GM21423 (cell line): ENCODE measurements around the gene DCUN1D2.

Experiments used
- ATAC-seq: cut with Tn5 transposase; IDR thresholded peaks from one replicate; pipeline ENCODE4 v1.9.1; 2021; ENCODE audit warnings: mild to moderate bottlenecking, moderate library complexity; ENCODE audit not compliant: unreplicated experiment

The DCUN1D2 gene

GRCh38 chr13:113520571-113520970, 30.1 kb upstream of the DCUN1D2 start:
- no peak for ATAC-seq

GRCh38 chr13:113519556-113519955, 29.0 kb upstream of the DCUN1D2 start:
- ATAC-seq, result no peak

GRCh38 chr13:113518076-113518803, 27.7 kb upstream of the DCUN1D2 start:
- no peak for ATAC-seq

- ATAC-seq, result no peak
Observed at GRCh38 chr13:113514847-113515246, 24.3 kb upstream of the DCUN1D2 start.

GRCh38 chr13:113513761-113514160, 23.2 kb upstream of the DCUN1D2 start:
- no peak for ATAC-seq

- no peak for ATAC-seq
Observed at GRCh38 chr13:113511361-113511760, 20.9 kb upstream of the DCUN1D2 start.

GRCh38 chr13:113510871-113511270, 20.4 kb upstream of the DCUN1D2 start:
- ATAC-seq, result no peak

- ATAC-seq, result no peak
Observed at GRCh38 chr13:113509989-113510388, 19.5 kb upstream of the DCUN1D2 start.

GRCh38 chr13:113508521-113509254, 18.2 kb upstream of the DCUN1D2 start:
- ATAC-seq, result no peak

- ATAC-seq, result no peak
Observed at GRCh38 chr13:113507505-113508345, 17.2 kb upstream of the DCUN1D2 start.

GRCh38 chr13:113506871-113507388, 16.4 kb upstream of the DCUN1D2 start:
- no peak for ATAC-seq

GRCh38 chr13:113506025-113506685, 15.6 kb upstream of the DCUN1D2 start:
- ATAC-seq, result no peak

GRCh38 chr13:113502686-113503085, 12.2 kb upstream of the DCUN1D2 start:
- no peak for ATAC-seq

GRCh38 chr13:113500530-113501265, 10.2 kb upstream of the DCUN1D2 start:
- ATAC-seq, result no peak

- no peak for ATAC-seq
Observed at GRCh38 chr13:113499936-113500335, 9.4 kb upstream of the DCUN1D2 start.

GRCh38 chr13:113498905-113499304, 8.4 kb upstream of the DCUN1D2 start:
- ATAC-seq, result no peak

GRCh38 chr13:113497217-113497616, 6.7 kb upstream of the DCUN1D2 start:
- ATAC-seq, result no peak

- no peak for ATAC-seq
Observed at GRCh38 chr13:113495494-113496210, 5.1 kb upstream of the DCUN1D2 start.

GRCh38 chr13:113493315-113493951, 2.9 kb upstream of the DCUN1D2 start:
- ATAC-seq, result no peak
